ENCODE data around the gene DENND1B. TPM values are rescaled to one million over a fixed set of nuclear protein-coding genes. Genes with fewer than 3 reads are reported as not detected.

The DENND1B gene
- total and polyA plus RNA-seq, 2 donors = 2.6 to 50.8 TPM

DNA sequence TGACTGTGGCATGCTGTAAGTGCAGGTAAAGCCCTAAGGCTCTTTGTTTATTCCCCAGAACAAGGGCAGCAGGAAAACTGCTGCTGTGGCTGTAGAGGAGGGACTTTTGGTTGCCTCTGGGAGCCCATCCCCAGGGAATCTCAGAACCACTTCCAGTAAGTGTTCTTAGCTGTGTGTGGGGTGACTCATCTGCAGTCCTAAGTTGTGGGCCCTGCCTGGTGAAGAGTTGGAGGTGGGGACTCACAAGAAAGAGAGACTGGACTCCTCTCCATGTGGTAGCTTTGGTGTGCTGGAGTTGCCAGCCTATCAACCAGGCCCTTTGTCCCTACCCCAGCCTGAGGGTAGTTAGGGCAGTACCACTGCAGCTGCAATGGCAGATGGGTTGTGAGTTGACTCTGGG is 24.0 kb upstream of the DENND1B start:
- Histone ChIP-seq H3K27ac (ENCODE audit: low read depth) (no peak overlapping the region), H3K4me3 (ENCODE audit: low read depth, low read length) (no peak overlapping the region), H3K36me3 (ENCODE audit: insufficient read depth) (no peaks in the 10 kb centered on the region), H3K4me1 (ENCODE audit: insufficient read depth) (no peaks in the 10 kb centered on the region)
- no peak for DNase-seq (ENCODE audit: extremely low spot score)

DNA sequence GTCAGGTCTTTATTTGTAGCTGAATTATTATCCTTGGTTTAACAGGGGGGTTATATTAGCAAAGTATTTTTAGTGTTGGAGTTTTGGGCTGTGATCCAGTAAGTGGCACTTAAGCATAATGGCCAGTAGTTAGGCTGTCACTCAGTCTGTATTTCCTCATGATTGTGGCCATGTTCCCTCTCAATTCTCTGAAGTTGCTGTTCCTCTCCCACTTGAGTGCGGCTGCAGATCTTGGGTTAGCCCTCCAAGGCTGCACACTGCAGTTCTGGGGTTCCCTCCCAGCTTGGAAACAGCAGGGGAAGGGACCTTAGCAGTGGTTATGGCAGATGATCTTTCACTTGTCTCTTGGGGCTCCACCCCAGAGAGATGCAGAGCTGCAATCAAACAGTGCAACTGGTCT is 23.2 kb upstream of the DENND1B start:
- no peak overlapping the region for H3K4me3 ChIP-seq (ENCODE audit: low read depth, low read length)
- H3K27ac ChIP-seq (ENCODE audit: low read depth) = no peak overlapping the region
- DNase-seq (ENCODE audit: extremely low spot score) = no peak
- H3K4me1 ChIP-seq (ENCODE audit: insufficient read depth) = no peaks in the 10 kb centered on the region
- 79% methylated on average over 1 of the region's 1 CpG for WGBS
- H3K36me3 ChIP-seq (ENCODE audit: insufficient read depth) = no peaks in the 10 kb centered on the region

DNA sequence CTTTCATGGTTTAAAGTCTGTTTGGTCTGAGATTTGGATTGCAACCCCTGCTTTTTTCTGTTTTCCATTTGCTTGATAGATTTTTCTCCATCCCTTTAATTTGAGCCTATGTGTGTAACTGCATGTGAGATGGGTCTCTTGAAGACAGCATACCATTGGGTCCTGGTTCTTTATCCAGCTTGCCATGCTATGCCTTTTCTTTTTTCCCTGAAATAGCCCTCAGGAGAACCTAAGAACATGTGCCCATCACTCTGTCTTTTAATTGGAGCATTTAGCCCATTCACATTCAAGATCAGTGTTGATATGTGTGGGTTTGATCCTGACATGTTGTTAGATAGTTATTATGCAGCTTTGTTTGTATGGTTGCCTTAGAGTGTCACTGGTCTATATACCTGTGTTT is 21.7 kb upstream of the DENND1B start:
- Histone ChIP-seq H3K4me3 (ENCODE audit: low read depth, low read length) (no peak overlapping the region), H3K27ac (ENCODE audit: low read depth) (no peak overlapping the region), H3K36me3 (ENCODE audit: insufficient read depth) (no peaks in the 10 kb centered on the region), H3K4me1 (ENCODE audit: insufficient read depth) (no peaks in the 10 kb centered on the region)
- DNase-seq (ENCODE audit: extremely low spot score) = no peak

DNA sequence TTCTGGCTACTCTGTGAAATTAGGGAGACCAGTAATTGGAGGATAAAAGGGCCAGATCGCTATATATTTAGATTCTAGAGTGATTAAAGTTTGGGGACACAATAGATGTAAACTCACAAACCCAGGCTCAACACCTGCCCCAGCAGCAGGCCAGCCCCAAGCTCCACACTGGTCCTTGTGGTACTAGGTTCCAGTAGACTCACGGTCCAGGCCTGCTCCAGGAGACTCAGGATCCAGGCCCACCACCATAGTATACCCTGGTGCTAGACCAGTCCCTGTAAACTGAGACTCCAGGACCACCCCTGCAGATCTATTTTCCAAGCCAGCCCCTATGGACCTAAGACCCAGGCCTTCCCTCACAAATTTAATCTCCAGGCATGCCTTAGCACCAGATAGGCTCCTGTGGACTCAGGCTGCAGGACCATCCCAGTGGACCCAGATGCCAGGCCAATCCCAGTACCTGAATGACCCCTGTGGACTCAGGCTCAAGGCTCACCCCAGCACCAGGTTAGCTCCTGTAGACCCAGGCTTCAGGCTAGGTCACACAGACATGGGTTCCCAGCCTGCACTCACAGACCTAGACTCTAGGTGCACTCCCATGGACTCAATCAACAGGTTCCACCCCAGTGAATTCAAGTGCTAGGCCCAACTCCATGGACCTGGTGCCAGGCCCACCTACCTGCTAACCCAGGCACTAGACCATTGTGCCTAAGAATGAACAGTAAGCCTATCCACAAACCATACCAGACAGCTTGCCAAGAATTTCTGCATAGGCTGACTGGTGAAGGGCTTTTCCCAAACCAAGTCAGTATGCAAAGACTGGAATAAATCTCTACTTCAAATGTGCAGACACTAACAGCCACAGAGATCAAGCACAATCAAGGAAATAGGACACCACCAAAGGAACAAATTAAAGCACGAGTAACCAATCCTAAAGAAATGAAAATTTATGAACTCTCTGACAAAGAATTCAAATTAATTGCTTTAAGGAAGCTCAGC is 13.8 kb upstream of the DENND1B start:
- H3K4me1 ChIP-seq (ENCODE audit: insufficient read depth) = no peaks in the 10 kb centered on the region

DNA sequence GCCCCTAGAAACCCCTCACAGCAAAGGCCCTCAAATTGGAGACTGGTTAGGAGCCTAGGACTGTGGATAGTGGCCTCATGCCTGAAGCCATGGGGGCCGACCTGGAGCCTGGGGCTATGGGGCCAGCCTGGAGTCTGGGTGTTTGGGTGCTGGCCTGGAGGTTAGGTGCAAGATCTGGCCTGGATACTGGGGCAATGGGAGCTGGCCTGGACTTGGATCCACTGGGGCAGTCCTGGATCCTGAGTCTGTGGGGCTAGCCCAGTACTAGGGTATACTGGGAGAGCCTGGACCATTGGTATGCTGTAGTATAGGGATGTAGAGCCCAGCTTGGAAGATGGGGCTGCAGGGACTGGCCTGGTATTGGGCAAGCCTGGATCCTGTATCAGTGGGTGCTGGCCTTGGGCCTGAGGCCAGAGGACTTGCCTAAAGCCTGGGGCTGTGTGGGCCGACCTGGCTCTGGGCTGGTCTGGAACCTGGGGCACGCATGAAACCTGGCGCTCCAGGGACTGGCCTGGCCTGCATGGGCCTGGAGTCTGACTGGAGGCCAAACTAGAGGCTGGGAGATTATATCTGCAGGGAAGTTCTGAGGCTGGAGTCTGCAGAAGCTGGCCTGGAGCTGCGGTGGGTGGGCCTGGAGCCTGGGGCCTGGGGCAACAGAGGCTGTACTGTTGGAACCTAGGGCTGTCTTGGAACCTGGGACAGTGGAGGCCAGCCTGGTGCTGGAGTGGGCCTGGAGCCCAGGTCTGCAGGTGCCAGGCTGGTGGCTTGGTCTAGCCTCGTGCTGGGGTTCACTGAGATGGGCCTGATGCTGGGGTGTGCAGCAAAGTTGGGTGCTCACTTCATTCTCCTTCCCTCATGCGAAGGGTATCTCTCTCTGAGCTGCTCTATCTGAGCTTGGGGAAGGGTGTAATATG is 12.6 kb upstream of the DENND1B start:
- H3K36me3 ChIP-seq (ENCODE audit: insufficient read depth) = no peaks in the 10 kb centered on the region
- H3K27ac ChIP-seq (ENCODE audit: low read depth) = no peak overlapping the region
- H3K4me3 ChIP-seq (ENCODE audit: low read depth, low read length) = no peak overlapping the region
- H3K4me1 ChIP-seq (ENCODE audit: insufficient read depth) = no peaks in the 10 kb centered on the region
- 90% methylated on average over 7 of the region's 7 CpGs for WGBS
- no peak for DNase-seq (ENCODE audit: extremely low spot score)

More for the DNA sequence above, 13.8 kb upstream of the DENND1B start:
- H3K4me3 ChIP-seq (ENCODE audit: low read depth, low read length) = no peak overlapping the region
- no peak overlapping the region for H3K27ac ChIP-seq (ENCODE audit: low read depth)
- H3K36me3 ChIP-seq (ENCODE audit: insufficient read depth) = no peaks in the 10 kb centered on the region
- no peak for DNase-seq (ENCODE audit: extremely low spot score)
- 87% methylated on average over 3 of the region's 3 CpGs for WGBS

DNA sequence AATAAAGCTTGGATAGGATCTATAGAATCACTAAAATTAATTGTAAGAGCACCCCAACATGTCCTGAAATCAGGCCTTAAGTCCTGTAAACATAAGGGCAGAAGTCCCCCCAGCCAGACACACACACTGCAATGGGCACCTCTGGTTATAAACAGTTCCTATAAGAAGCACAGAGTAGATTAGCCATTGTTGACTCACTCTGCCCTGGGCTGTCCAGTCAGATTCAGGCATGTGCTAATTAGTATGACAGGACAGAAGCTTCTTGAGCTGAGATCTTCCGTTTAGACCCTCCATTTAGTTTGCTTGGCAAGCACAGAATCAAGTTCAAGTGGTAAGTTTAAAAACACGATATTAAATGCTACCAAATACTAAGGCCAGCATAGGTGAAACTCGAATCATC is 11.8 kb upstream of the DENND1B start:
- H3K4me3 ChIP-seq (ENCODE audit: low read depth, low read length) = no peak overlapping the region
- H3K4me1 ChIP-seq (ENCODE audit: insufficient read depth) = no peaks in the 10 kb centered on the region
- no peaks in the 10 kb centered on the region for H3K36me3 ChIP-seq (ENCODE audit: insufficient read depth)
- DNase-seq (ENCODE audit: extremely low spot score) = no peak
- no peak overlapping the region for H3K27ac ChIP-seq (ENCODE audit: low read depth)
- 87% methylated on average over 3 of the region's 3 CpGs for WGBS

DNA sequence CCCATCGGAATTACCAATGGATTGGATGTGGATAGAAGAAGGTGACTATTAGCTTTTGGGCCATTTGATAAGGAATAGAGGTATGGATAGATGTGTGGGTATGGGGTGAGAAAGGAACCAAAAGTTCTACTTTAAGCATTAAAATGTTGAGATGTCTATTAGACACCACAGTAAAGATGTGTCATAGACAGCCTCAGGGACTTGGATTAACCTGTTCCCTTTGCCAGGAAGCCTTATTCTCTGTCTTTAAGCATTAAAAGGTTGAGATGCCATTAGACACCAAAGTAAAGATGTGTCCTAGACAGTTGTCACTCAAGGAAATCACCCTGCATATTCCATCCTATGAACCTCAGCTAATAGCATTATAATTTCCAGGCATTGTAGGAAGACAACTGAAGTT is 11.0 kb upstream of the DENND1B start:
- 97% methylated on average over 1 of the region's 1 CpG for WGBS

DNA sequence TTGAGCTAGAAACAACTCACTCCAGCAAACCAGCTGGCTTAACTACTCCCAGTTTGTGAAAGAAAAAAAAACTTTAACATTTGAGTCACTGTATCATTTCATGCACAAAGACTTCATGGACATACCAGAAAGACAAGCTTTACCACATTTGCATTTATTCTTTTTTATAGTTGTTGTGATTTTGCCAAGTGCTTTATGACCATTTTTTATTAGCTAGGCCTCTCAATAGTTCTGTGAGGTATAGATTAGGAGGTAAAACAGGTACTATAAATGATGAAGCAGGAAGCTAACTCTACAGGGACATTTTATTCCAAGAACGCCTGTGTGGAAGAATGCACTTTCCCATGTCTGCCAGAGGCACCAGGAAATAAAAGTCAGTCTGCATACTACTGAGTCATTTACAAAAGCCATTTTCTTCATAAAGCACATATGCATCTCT is 8.2 kb upstream of the DENND1B start:
- DNase-seq (ENCODE audit: extremely low spot score) = peak; percentile 59
- no peak overlapping the region for H3K27ac ChIP-seq (ENCODE audit: low read depth)

More for the DNA sequence above, 11.0 kb upstream of the DENND1B start:
- no peak for DNase-seq (ENCODE audit: extremely low spot score)
- Histone ChIP-seq H3K4me1 (ENCODE audit: insufficient read depth) (no peaks in the 10 kb centered on the region), H3K4me3 (ENCODE audit: low read depth, low read length) (no peak overlapping the region), H3K36me3 (ENCODE audit: insufficient read depth) (no peaks in the 10 kb centered on the region), H3K27ac (ENCODE audit: low read depth) (no peak overlapping the region)

DNA sequence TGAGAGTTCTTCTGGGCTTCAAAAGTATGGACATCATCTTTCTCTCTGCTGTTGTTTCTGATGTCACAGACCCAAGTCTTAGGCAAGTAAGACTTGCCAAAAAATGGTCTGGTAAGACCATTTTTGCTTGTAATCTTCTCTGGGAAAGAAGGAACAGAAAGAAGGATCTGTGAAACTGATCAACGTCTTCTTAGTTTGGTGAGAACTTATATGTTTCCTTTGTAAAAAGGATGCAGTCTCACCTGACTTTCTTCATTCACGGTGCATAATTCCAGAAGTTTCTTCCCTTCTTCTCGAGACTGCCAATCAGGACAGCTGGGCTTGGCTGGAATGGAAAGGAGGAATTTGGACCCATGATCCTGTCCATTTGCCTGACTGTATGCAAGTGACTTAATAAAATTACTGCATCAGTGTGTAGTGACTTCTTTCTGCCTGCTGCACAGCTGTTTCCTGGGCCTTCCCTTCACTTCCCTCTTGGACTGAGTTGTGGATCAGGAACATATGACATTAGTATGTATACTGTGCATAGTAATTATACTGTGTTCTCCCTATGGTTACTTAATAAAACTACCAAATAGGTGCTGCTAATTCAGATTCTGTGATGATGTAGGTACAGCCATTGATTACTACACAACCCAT is 7.6 kb upstream of the DENND1B start:
- no peak for DNase-seq (ENCODE audit: extremely low spot score)
- Histone ChIP-seq H3K27ac (ENCODE audit: low read depth) (no peak overlapping the region), H3K36me3 (ENCODE audit: insufficient read depth) (no peaks in the 10 kb centered on the region), H3K4me3 (ENCODE audit: low read depth, low read length) (no peak overlapping the region), H3K4me1 (ENCODE audit: insufficient read depth) (no peaks in the 10 kb centered on the region)
- 60% methylated on average over 3 of the region's 3 CpGs for WGBS

More for the DNA sequence above, 8.2 kb upstream of the DENND1B start:
- 34% methylated on average over 1 of the region's 1 CpG for WGBS
- Histone ChIP-seq H3K4me3 (ENCODE audit: low read depth, low read length) (no peak overlapping the region), H3K36me3 (ENCODE audit: insufficient read depth) (no peaks in the 10 kb centered on the region), H3K4me1 (ENCODE audit: insufficient read depth) (no peaks in the 10 kb centered on the region)

DNA sequence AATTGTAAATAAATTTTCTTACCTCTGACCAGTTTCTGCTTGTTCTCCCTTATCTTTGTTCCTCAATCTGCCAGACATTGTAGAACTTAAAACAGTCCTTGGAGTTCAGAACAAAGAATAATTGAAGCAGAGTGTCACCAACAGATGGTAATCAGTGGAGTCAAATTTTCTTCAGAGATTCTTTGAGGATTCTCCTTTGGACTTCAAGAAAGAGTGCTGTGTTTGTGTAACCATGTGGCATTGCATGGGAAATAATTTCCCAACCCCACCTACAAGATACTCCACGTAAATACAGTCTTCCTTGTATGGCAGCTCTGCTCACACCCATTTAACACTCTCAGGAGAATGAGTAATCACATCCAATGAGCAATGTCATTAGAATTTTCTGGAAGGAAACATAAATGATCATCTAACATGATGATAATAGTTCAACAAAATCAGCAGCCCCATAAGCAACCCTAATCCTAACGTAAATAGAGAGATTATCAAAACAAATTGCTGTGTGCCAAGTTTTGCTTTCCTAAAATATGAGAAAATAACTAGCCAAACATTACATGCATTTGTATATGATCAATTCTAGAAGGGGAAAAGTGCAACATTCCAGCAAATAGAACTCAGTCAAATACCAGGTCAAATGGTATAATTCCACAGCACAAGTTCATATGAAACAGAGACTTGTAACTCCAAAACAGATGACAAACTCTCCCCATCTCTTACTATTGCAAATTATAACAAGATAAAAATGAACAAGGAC is 6.9 kb upstream of the DENND1B start:
- Histone ChIP-seq H3K36me3 (ENCODE audit: insufficient read depth) (no peaks in the 10 kb centered on the region), H3K4me1 (ENCODE audit: insufficient read depth) (no peaks in the 10 kb centered on the region), H3K4me3 (ENCODE audit: low read depth, low read length) (no peak overlapping the region), H3K27ac (ENCODE audit: low read depth) (no peak overlapping the region)
- no peak for DNase-seq (ENCODE audit: extremely low spot score)
- WGBS = 47% methylated on average over 2 of the region's 2 CpGs

DNA sequence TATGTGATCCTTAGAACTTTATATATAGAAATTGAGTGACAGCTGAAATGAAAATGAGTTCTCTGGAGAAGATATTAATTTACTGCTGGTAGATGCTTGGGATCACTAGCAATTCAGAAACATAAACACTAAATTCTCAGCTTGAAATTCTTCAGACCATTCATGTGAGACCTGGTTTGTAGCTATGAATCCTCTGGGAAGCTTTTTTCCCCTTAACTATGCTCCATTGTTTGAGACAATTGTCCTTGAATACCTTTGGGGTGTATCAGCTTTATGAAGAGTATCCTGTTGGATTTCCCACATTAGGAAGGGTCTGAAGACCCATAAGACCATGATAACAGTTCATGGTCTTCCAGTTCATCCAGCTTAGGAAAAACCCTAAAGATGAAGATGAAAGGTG is 4.6 kb upstream of the DENND1B start:
- no peaks in the 10 kb centered on the region for H3K36me3 ChIP-seq (ENCODE audit: insufficient read depth)
- no peaks in the 10 kb centered on the region for H3K4me1 ChIP-seq (ENCODE audit: insufficient read depth)
- no peak overlapping the region for H3K4me3 ChIP-seq (ENCODE audit: low read depth, low read length)
- H3K27ac ChIP-seq (ENCODE audit: low read depth) = no peak overlapping the region
- no peak for DNase-seq (ENCODE audit: extremely low spot score)

DNA sequence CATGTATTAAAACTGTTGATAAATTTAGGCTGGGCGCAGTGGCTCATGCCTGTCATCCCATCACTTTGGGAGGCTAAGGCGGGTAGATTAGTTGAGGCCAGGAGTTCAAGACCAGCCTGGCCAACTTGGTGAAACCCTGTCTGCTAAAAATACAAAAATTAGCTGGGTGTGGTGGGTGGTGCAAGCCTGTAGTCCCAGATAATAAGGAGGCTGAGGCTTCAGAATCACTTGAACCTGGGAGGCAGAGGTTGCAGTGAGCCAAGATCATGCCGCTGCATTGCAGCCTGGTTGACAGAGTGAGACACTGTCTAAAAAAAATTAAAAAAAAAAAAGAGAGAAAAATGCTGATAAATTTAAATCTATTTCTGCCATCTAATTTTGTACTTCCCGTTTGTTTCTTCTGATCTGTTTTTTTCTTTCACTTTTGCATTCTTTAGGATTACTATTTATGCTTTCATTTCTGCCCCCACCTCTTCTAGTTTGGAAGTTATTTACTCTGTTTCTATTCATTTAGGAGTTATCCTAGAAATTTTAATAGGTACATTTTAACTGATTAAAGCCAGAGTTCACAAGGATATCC is 3.2 kb upstream of the DENND1B start:
- DNase-seq (ENCODE audit: extremely low spot score) = no peak
- Histone ChIP-seq H3K36me3 (ENCODE audit: insufficient read depth) (no peaks in the 10 kb centered on the region), H3K4me3 (ENCODE audit: low read depth, low read length) (no peak overlapping the region), H3K27ac (ENCODE audit: low read depth) (no peak overlapping the region), H3K4me1 (ENCODE audit: insufficient read depth) (no peaks in the 10 kb centered on the region)
- 76% methylated on average over 4 of the region's 4 CpGs for WGBS
